DOHH2 (cell line): ENCODE results near the gene KIF5B.

ENCODE experiments used
- EZH2phosphoT487 ChIP-seq: fragments of 200-600 bp; sonication (generic); IDR thresholded peaks from 2 replicates; pipeline ENCODE4 v1.6.1; 2017; ENCODE audit warnings: borderline replicate concordance, mild to moderate bottlenecking, antibody characterized with exemption, low read length, moderate library complexity, mixed read lengths
- TF ChIP-seq, protein P1 (sequence below): fragments of 200-600 bp; sonication (generic); IDR thresholded peaks from one replicate; pipeline ENCODE4 v1.5.1; 2014; ENCODE audit warnings: antibody characterized with exemption, mild to moderate bottlenecking, low read depth, low read length; ENCODE audit not compliant: poor library complexity, severe bottlenecking

DNA sequence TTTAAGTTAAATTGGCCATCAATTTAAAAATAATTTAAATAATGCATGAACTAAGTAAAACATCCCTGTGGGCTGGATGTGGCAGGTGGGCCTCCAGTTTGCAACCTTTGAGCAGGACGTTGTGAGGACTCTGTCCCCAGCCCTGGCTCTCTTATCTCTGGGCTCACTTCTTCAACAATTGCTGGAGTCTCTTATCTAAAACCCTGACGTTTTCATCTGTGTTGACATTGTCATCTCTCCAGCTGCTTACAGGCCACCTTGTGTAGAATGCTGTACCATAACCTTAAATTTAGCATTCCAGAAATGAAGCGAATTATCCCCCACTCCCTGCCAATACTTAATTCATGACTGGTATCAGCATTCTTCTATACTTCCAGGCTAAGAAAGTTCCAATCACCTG lies 3.2 kb upstream of the KIF5B start:
- TF ChIP-seq, protein P1, sequence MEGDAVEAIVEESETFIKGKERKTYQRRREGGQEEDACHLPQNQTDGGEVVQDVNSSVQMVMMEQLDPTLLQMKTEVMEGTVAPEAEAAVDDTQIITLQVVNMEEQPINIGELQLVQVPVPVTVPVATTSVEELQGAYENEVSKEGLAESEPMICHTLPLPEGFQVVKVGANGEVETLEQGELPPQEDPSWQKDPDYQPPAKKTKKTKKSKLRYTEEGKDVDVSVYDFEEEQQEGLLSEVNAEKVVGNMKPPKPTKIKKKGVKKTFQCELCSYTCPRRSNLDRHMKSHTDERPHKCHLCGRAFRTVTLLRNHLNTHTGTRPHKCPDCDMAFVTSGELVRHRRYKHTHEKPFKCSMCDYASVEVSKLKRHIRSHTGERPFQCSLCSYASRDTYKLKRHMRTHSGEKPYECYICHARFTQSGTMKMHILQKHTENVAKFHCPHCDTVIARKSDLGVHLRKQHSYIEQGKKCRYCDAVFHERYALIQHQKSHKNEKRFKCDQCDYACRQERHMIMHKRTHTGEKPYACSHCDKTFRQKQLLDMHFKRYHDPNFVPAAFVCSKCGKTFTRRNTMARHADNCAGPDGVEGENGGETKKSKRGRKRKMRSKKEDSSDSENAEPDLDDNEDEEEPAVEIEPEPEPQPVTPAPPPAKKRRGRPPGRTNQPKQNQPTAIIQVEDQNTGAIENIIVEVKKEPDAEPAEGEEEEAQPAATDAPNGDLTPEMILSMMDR = no peak
- TF ChIP-seq EZH2phosphoT487 = no peak
